Mucosa of descending colon (tissue), 3 donors: ENCODE results near the gene ZNF804B. TPM values are rescaled to one million over a fixed set of nuclear protein-coding genes. Genes with fewer than 3 reads are reported as not detected.

Experiments used
- ATAC-seq: fragments of 200-7000 bp; cut with Tn5 transposase; one replicate; pipeline ENCODE4 v1.9.1; 2020; ENCODE audit warnings: mild to moderate bottlenecking, moderate library complexity
- DNase-seq, 3 donors: peaks; one replicate each; pipeline ENCODE4 v3.0.0-alpha.2; 2020
- H3K36me3 ChIP-seq: fragments of 200-600 bp; one replicate; pipeline ENCODE4 v1.8.0; 2021; ENCODE audit warnings: low read depth, mild to moderate bottlenecking
- H3K4me1 ChIP-seq: fragments of 200-600 bp; one replicate; pipeline ENCODE4 v1.8.0; 2021; ENCODE audit warnings: low read depth, mild to moderate bottlenecking
- H3K4me3 ChIP-seq: fragments of 200-600 bp; one replicate; pipeline ENCODE4 v1.8.0; 2021; ENCODE audit warnings: mild to moderate bottlenecking
- H3K9me3 ChIP-seq: fragments of 200-600 bp; one replicate; pipeline ENCODE4 v1.8.0; 2021; ENCODE audit warnings: mild to moderate bottlenecking
- intact Hi-C, 2 donors: fragments of 100-400 bp; cut with DNase I in 1 of 2; cut with micrococcal nuclease in 1 of 2; formaldehyde crosslinking; loops; one replicate each; pipeline versions ENCODE4 v1.11.0 to v1.11.1; 2022; cut with DNase I, micrococcal nuclease
- total RNA-seq, 3 donors: library from RNA; stranded (reverse); fragmentation: NEBNext Ultra II Directional in 2 of 3; extraction: Animal tissue kit (Norgen Biotek cat#: 25700) in 2 of 3; gene quantifications; one replicate each; pipeline versions ENCODE4 v1.2.1 to v1.2.4, GENCODE V29; 2021 to 2023
- TF ChIP-seq, protein P1 (sequence below): fragments of 200-600 bp; IDR thresholded peaks from one replicate; pipeline ENCODE4 v1.8.0; 2022; ENCODE audit warnings: antibody characterized with exemption, mild to moderate bottlenecking
- donor health status: DM: no; HTN: no; CAD: no; lungs with moderate emphysema.
- donor health status: DM: no; HTN: no; CAD: no.
- donor health status: DM: no; HTN: yes; CAD: no.

The ZNF804B gene
- total RNA-seq, 3 donors from 2014 or later = 0.06 TPM; not detected in 2

DNA sequence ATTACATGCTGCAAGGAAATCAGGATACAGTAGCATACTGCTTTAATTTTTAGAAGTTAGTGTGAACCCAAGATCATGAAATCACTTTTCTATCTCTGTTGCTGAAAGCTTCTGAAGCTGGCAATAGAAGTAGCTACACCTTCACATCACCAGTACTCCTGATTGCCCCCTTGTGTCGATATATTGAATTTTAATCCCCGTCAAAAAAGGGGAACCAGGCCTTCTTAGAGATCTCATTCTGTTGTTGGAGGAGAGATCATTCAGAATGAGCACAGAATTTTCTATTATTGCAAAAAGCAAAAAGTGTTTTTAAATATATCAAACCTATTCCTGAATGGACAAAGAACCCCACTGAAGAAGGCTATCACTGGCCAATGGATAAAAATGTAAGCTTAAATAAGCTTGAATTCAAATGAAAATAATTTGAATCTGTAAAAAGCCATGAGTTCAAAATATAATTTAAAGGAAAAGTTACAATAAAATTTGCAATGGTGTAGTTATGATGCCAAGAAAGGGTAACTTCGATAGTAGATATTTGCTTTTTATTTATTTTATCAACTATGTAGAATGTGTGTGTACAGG lies 75.7 kb downstream of the ZNF804B start:
- no peaks in the 10 kb centered on the region for H3K4me1 ChIP-seq
- H3K9me3 ChIP-seq = no peaks in the 10 kb centered on the region
- H3K4me3 ChIP-seq = no peak overlapping the region
- TF ChIP-seq, protein P1, sequence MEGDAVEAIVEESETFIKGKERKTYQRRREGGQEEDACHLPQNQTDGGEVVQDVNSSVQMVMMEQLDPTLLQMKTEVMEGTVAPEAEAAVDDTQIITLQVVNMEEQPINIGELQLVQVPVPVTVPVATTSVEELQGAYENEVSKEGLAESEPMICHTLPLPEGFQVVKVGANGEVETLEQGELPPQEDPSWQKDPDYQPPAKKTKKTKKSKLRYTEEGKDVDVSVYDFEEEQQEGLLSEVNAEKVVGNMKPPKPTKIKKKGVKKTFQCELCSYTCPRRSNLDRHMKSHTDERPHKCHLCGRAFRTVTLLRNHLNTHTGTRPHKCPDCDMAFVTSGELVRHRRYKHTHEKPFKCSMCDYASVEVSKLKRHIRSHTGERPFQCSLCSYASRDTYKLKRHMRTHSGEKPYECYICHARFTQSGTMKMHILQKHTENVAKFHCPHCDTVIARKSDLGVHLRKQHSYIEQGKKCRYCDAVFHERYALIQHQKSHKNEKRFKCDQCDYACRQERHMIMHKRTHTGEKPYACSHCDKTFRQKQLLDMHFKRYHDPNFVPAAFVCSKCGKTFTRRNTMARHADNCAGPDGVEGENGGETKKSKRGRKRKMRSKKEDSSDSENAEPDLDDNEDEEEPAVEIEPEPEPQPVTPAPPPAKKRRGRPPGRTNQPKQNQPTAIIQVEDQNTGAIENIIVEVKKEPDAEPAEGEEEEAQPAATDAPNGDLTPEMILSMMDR = no peak
- ATAC-seq (no peak), DNase-seq (peak in 1 of 3 donors; percentile 29)
- intact Hi-C loops = no loop called here
- no peaks in the 10 kb centered on the region for H3K36me3 ChIP-seq

DNA sequence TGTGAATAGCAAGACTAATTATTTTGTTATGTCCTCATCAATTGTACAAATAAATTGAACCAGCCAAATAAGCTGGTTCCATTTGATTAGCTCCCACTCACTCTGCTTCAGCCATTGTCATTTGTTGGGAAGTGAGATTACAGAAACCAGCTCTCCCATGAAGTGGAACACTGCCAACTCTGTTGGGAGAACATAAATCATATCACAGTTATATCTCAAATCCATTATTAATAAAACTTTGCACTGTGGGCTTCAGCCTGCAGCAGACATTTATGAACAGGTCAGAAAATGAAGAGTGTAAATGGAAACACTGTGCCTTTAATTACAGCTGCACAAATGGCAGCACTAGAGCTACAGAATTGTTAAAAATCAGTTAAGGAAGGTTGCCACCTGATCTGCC lies 82.7 kb downstream of the ZNF804B start:
- Histone ChIP-seq H3K36me3 (no peaks in the 10 kb centered on the region), H3K4me1 (no peaks in the 10 kb centered on the region), H3K9me3 (no peaks in the 10 kb centered on the region), H3K4me3 (no peak overlapping the region)
- ATAC-seq (no peak), DNase-seq (no peak)
- intact Hi-C loops = no loop called here
- TF ChIP-seq, protein P1 = no peak

DNA sequence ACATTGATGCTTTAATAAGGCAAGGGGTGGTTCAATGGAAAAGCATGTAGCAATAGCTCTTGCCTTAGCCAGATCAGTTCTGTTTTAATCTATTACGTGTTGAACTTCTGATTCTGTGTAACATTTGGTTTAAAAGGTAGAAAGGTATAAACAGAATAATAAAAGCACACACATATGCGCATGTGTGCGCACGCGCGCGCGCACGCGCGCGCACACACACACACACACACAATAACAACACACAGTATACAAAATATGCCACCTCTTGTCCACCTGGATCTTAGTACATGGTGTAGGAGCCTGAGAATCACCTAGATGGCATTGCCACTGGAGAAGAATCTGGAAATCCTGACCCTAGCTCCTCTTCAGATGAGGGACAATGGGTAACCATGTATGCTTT lies 85.6 kb downstream of the ZNF804B start:
- Histone ChIP-seq H3K36me3 (no peaks in the 10 kb centered on the region), H3K4me3 (no peak overlapping the region), H3K4me1 (no peaks in the 10 kb centered on the region), H3K9me3 (no peaks in the 10 kb centered on the region)
- DNase-seq (no peak), ATAC-seq (no peak)
- TF ChIP-seq, protein P1 = no peak
- intact Hi-C loops = no loop called here

DNA sequence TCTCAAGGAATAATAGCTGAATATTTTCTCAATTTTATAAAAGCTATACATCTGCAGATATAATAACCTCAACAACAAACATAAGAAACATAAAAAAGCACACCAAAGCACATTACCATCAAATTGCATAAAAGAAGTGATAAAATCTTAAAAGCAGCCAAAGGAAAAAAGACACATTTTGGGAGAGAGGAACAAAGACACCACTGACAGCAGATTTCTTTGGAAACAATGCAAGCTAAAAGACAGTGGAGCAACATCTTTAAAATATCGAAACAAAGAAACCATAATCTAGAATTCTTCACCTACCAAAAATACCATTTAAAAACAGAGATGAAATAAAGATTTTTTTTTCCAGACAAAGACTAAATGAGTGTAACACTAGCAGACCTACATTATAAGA lies 91.7 kb downstream of the ZNF804B start:
- Histone ChIP-seq H3K4me1 (no peaks in the 10 kb centered on the region), H3K9me3 (no peaks in the 10 kb centered on the region), H3K4me3 (no peak overlapping the region), H3K36me3 (no peaks in the 10 kb centered on the region)
- TF ChIP-seq, protein P1 = no peak
- DNase-seq = no peak
- no peak for ATAC-seq
- intact Hi-C loops = loop anchor here in 1 of 2 donors (10.0 kb wide), 1 partner anchor 474 kb away; no protein-coding TSS in a partner anchor

DNA sequence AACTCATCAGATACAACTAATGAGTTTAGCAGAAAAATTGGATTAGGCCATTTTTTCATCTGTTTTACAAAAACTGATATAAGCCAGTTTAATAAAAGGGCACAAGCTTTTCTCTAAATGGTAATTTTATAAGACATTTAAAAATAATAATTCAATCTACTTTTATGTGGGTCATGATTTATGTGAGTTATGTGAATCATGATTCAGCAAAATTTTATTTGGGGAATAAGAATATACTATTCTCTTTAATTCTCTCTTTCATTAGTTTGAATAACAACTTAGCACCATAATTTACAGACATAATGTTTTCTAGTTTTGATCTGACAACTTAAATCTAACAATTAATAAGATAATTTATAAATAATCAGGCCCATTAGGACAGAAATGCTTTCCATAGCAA lies 99.8 kb downstream of the ZNF804B start:
- H3K4me1 ChIP-seq = no peaks in the 10 kb centered on the region
- no peak for ATAC-seq
- DNase-seq = no peak
- H3K9me3 ChIP-seq = no peaks in the 10 kb centered on the region
- TF ChIP-seq, protein P1 = no peak
- H3K36me3 ChIP-seq = no peaks in the 10 kb centered on the region
- no peak overlapping the region for H3K4me3 ChIP-seq
- intact Hi-C loops = loop anchor here in 1 of 2 donors (10.0 kb wide), 1 partner anchor 466 kb away; no protein-coding TSS in a partner anchor
